T-cell (primary cell): ENCODE measurements around the gene SELE. TPM values are rescaled to one million over a fixed set of nuclear protein-coding genes. Genes with fewer than 3 reads are reported as not detected.
"Not testable (repeated sequence)": the region's sequence is repeated elsewhere in the genome, so short reads cannot be mapped to it uniquely, and the experiment has no call there.

Experiments
- ATAC-seq, 4 experiments: fragments of 200-7000 bp in 3 of 4; fragments of 150-1000 bp in 1 of 4; cut with Tn5 transposase; replicated peaks in 1 of 4; 1 replicate in 3 of 4; 2 replicates in 1 of 4; pipeline ENCODE4 v1.10.0; 2021; ENCODE audit warnings: moderate library complexity in 3 of 4, mild to moderate bottlenecking in 2 of 4, moderate number of reproducible peaks in 1 of 4
- CTCF ChIA-PET, 2 donors: fragments of 300-600 bp; sonication (Branson Sonifier 250); formaldehyde crosslinking; loops; one replicate each; lab custom pipeline; 2022; ENCODE audit warnings: antibody characterized with exemption in 2 of 2; lab: Charles Lee
- POLR2A ChIA-PET, 2 donors: fragments of 300-600 bp; sonication (Branson Sonifier 250); formaldehyde crosslinking; loops; one replicate each; lab custom pipeline; 2022; ENCODE audit warnings: antibody characterized with exemption in 2 of 2; lab: Charles Lee
- DNase-seq, 35 experiments: peaks; one replicate each; pipeline versions ENCODE4 v3.0.0 to v3.0.0-alpha.2; 2013 to 2023
- H3K27ac ChIP-seq: one replicate; pipeline ENCODE4 v1.5.1; 2013; ENCODE audit warnings: low read length
- H3K27me3 ChIP-seq, 2 experiments: replicated peaks in 1 of 2; 1 replicate in 1 of 2; 2 replicates in 1 of 2; pipeline versions ENCODE4 v1.6.1 to v1.7.0; 2013; ENCODE audit warnings: low read length in 1 of 2, mixed read lengths in 1 of 2; ENCODE audit not compliant: control insufficient read depth in 2 of 2, insufficient read depth in 2 of 2; ENCODE audit errors: extremely low read depth in 1 of 2
- H3K36me3 ChIP-seq, 2 donors: 1 replicate in 1 of 2; 2 replicates in 1 of 2; pipeline versions ENCODE4 v1.6.1 to v1.7.0; 2013; ENCODE audit warnings: low read length in 1 of 2; ENCODE audit not compliant: control insufficient read depth in 2 of 2, insufficient read depth in 1 of 2; ENCODE audit errors: extremely low read depth in 1 of 2
- H3K4me1 ChIP-seq, 2 experiments: 1 replicate in 1 of 2; 2 replicates in 1 of 2; pipeline versions ENCODE4 v1.6.1 to v1.7.0; 2013; ENCODE audit warnings: low read length in 2 of 2, mixed read lengths in 1 of 2; ENCODE audit not compliant: insufficient read depth in 2 of 2, control insufficient read depth in 1 of 2; ENCODE audit errors: extremely low read depth in 1 of 2
- H3K4me3 ChIP-seq, 2 donors: 1 replicate in 1 of 2; 2 replicates in 1 of 2; pipeline versions ENCODE4 v1.5.1 to v1.7.0; 2013; ENCODE audit warnings: mild to moderate bottlenecking in 2 of 2, low read length in 1 of 2, moderate library complexity in 1 of 2; ENCODE audit not compliant: control insufficient read depth in 1 of 2; ENCODE audit errors: extremely low read depth in 1 of 2
- H3K9me3 ChIP-seq: 2 replicates; pipeline ENCODE4 v1.7.0; 2013
- H3K27ac Mint-ChIP-seq, 2 donors: one replicate each; pipeline ENCODE4 v1.8.0; 2020 to 2021; ENCODE audit warnings: mild to moderate bottlenecking in 2 of 2, mixed read lengths in 2 of 2
- H3K27me3 Mint-ChIP-seq, 2 donors: one replicate each; pipeline ENCODE4 v1.8.0; 2021 to 2022; ENCODE audit warnings: mixed read lengths in 2 of 2
- H3K36me3 Mint-ChIP-seq: one replicate; pipeline ENCODE4 v1.8.0; 2021; ENCODE audit warnings: mixed read lengths
- H3K4me1 Mint-ChIP-seq, 3 donors: one replicate each; pipeline ENCODE4 v1.8.0; 2020 to 2022; ENCODE audit warnings: mixed read lengths in 3 of 3, mild to moderate bottlenecking in 1 of 3
- H3K4me3 Mint-ChIP-seq, 3 donors: one replicate each; pipeline ENCODE4 v1.8.0; 2020 to 2022; ENCODE audit warnings: mild to moderate bottlenecking in 3 of 3, mixed read lengths in 3 of 3, moderate library complexity in 3 of 3
- H3K9me3 Mint-ChIP-seq, 3 donors: one replicate each; pipeline ENCODE4 v1.8.0; 2020 to 2022; ENCODE audit warnings: mixed read lengths in 3 of 3
- WGBS: methylation state at CpG from one replicate; pipeline ENCODE4 v1.1.5; 2013; ENCODE audit warnings: missing lambda C conversion rate; ENCODE audit not compliant: insufficient coverage; 5-methylcytosine and 5-hydroxymethylcytosine counted together
- total RNA-seq, 35 experiments: library from RNA in 6 of 35; stranded (reverse) in 6 of 35; fragments of 120-200 nt in 1 of 35; gene quantifications; one replicate each; pipeline versions ENCODE4 v1.2.1 to v1.2.4 and lab custom pipeline; 2013 to 2026

Gene SELE
- total RNA-seq, 5 donors from 2014 or later (not counting 1 experiment from before 2014, with no cell fraction given), result not detected

DNA sequence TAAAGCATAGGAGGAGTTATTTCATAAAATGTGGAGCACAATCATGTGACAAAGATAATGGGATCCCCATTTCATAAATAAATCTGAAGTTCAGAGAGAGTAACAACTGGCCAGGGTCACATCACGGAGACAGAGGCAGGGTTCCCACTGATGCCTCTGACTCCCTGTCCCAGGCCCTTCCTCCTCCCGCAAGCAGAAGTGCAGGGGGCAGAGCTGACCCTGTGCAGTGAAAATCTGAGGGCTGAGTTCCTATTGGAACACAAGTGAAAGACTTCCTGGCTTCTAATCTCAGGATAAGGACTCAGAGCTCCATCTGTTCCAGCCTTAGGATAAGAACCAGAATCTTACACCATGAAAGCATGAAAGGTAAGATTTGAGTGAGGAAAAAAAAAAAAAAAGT is 44.5 kb downstream of the SELE start:
- no peak for ATAC-seq
- 92% methylated on average over 2 of the region's 2 CpGs for WGBS
- H3K27me3 ChIP-seq, result no peaks in the 10 kb centered on the region
- no peak overlapping the region for H3K4me3 Mint-ChIP-seq
- peaks cover 17% of the 10 kb centered on the region for H3K36me3 Mint-ChIP-seq
- H3K27me3 Mint-ChIP-seq, result no peaks in the 10 kb centered on the region
- no peaks in the 10 kb centered on the region for H3K9me3 ChIP-seq
- no peak overlapping the region for H3K4me3 ChIP-seq
- ChIA-PET POLR2A (interaction anchor here (0.6 to 1.0 kb wide), 3 partner anchors 88 to 729 kb away, joined by 3 to 4 read pairs (median 4); no protein-coding TSS in a partner anchor), CTCF (interaction anchor here (0.7 to 1.6 kb wide), 4 partner anchors 10 to 103 kb away, joined by 3 to 8 read pairs (median 3); partner anchors contain the start of gene F5 (in 1 of the 2))
- H3K27ac Mint-ChIP-seq, result no peak overlapping the region
- H3K36me3 ChIP-seq, result peaks cover 0 to 10% of the 10 kb centered on the region in 2 donors
- H3K9me3 Mint-ChIP-seq, result no peaks in the 10 kb centered on the region
- DNase-seq, result no peak
- H3K27ac ChIP-seq, result peak overlapping the region; percentile 85
- H3K4me1 ChIP-seq, result peaks cover 60 to 67% of the 10 kb centered on the region in 2 experiments
- H3K4me1 Mint-ChIP-seq, result peaks cover 0 to 61% (median 61%) of the 10 kb centered on the region in 3 donors

DNA sequence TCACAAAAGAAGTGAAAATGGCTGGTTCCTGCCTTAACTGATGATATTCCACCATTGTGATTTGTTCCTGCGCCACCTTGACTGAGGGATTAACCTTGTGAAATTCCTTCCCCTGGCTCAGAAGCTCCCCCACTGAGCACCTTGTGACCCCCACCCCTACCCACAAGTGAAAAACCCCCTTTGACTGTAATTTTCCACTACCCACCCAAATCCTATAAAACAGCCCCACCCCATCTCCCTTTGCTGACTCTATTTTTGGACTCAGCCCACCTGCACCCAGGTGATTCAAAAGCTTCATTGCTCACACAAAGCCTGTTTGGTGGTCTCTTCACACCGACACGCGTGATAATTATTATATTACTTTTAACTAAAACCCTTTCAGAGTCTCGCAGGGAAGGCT is 45.5 kb downstream of the SELE start:
- H3K9me3 Mint-ChIP-seq, POLR2A ChIA-PET, H3K4me3 ChIP-seq, H3K9me3 ChIP-seq, ATAC-seq, H3K27me3 ChIP-seq, H3K36me3 ChIP-seq, H3K4me3 Mint-ChIP-seq, H3K27ac Mint-ChIP-seq, DNase-seq, H3K27me3 Mint-ChIP-seq: not testable (repeated sequence)
- Histone ChIP-seq H3K4me1 (peaks cover 52 to 58% of the 10 kb centered on the region in 2 experiments), H3K27ac (peak overlapping the region; percentile 85)
- Mint-ChIP-seq H3K36me3 (peaks cover 17% of the 10 kb centered on the region), H3K4me1 (peaks cover 0 to 50% (median 50%) of the 10 kb centered on the region in 3 donors)
- 71% methylated on average over 1 of the region's 5 CpGs for WGBS
- CTCF ChIA-PET, result interaction anchor here in 1 of 2 donors (0.6 kb wide), 1 partner anchor 78 kb away, joined by 3 read pairs; no protein-coding TSS in a partner anchor

DNA sequence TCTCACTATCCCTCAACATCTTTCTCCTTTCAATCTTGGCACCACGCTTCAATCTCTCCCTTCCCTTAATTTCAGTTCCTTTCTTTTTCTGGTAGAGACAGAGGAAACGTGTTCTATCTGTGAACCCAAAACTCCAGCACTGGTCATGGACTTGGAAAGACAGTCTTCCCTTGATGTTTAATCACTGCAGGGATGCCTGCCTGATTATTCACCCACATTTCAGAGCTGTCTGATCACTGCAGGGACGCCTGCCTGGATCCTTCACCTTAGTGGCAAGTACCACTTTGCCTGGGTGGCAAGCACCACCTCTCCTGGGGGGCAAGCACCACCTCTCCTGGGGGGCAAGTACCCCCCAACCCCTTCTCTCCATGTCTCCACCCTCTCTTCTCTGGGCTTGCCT is 50.2 kb downstream of the SELE start:
- no peak overlapping the region for H3K27ac Mint-ChIP-seq
- peaks cover 31 to 36% of the 10 kb centered on the region in 2 experiments for H3K4me1 ChIP-seq
- ChIA-PET POLR2A (no interaction called here), CTCF (no interaction called here)
- no peaks in the 10 kb centered on the region for H3K36me3 ChIP-seq
- no peak for ATAC-seq
- H3K4me3 Mint-ChIP-seq, result no peak overlapping the region
- H3K27me3 ChIP-seq, result no peaks in the 10 kb centered on the region
- H3K27ac ChIP-seq, result peak overlapping the region; percentile 13
- H3K4me3 ChIP-seq, result peak overlapping the region in 1 of 2 donors; percentile 2
- peaks cover 38 to 41% (median 39%) of the 10 kb centered on the region in 3 donors for H3K4me1 Mint-ChIP-seq
- no peak for DNase-seq
- H3K9me3 Mint-ChIP-seq, result no peaks in the 10 kb centered on the region
- no peaks in the 10 kb centered on the region for H3K27me3 Mint-ChIP-seq
- no peaks in the 10 kb centered on the region for H3K9me3 ChIP-seq
- H3K36me3 Mint-ChIP-seq, result no peaks in the 10 kb centered on the region
- 87% methylated on average over 2 of the region's 3 CpGs for WGBS

DNA sequence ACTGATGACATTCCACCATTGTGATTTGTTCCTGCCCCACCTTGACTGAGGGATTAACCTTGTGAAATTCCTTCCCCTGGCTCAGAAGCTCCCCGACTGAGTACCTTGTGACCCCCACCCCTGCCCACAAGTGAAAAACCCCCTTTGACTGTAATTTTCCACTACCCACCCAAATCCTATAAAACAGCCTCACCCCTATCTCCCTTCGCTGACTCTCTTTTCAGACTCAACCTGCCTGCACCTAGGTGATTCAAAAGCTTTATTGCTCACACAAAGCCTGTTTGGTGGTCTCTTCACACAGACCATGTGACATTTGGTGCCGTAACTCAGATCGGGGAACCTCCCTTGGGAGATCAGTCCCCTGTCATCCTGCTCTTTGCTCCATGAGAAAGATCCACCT is 50.7 kb downstream of the SELE start:
- not testable (repeated sequence) for H3K27ac Mint-ChIP-seq
- CTCF ChIA-PET, result interaction anchor here in 1 of 2 donors (1.0 to 1.1 kb wide), 2 partner anchors 10 to 12 kb away, joined by 3 to 4 read pairs; no protein-coding TSS in a partner anchor

DNA sequence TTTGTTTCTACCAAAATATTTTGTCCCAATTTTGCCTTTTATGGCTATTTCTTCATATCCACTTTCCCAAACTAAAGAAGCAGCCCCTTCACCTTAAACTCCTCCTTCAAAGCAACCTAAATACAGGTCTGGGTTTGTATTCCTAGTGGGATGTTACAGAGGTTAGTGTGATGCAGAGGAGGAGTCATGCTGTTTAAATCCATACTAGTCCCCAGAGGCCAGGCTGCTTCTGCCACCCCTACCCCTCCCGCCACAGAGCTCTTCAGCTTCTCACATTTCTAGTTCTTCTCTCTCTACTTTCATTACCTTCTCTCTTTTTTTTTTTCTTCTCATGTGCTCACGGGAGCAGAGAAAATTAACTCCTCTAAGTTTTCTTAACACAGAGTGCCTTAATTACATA is 51.8 kb downstream of the SELE start:
- peaks cover 42 to 52% (median 46%) of the 10 kb centered on the region in 3 donors for H3K4me1 Mint-ChIP-seq
- Histone ChIP-seq H3K4me1 (peaks cover 26 to 28% of the 10 kb centered on the region in 2 experiments), H3K36me3 (no peaks in the 10 kb centered on the region), H3K27ac (no peak overlapping the region), H3K27me3 (no peaks in the 10 kb centered on the region), H3K4me3 (no peak overlapping the region), H3K9me3 (no peaks in the 10 kb centered on the region)
- H3K36me3 Mint-ChIP-seq, result no peaks in the 10 kb centered on the region
- no peaks in the 10 kb centered on the region for H3K9me3 Mint-ChIP-seq
- no CpG with 5 or more reads among the region's 2 CpGs for WGBS
- peak overlapping the region in 2 of 3 donors; percentile 40 to 43 for H3K4me3 Mint-ChIP-seq
- ChIA-PET CTCF (interaction anchor here (0.6 to 1.8 kb wide), 8 partner anchors 8 to 80 kb away, joined by 3 to 6 read pairs (median 4); no protein-coding TSS in a partner anchor), POLR2A (interaction anchor here (0.6 to 1.7 kb wide), 2 partner anchors 11 to 1627 kb away, joined by 4 to 16 read pairs; no protein-coding TSS in a partner anchor)
- no peak for ATAC-seq
- H3K27ac Mint-ChIP-seq, result peak overlapping the region; percentile 80 to 81
- H3K27me3 Mint-ChIP-seq, result no peaks in the 10 kb centered on the region
- DNase-seq, result no peak

More for the DNA sequence above, 50.7 kb downstream of the SELE start:
- not testable (repeated sequence) for ATAC-seq, H3K36me3 Mint-ChIP-seq, H3K9me3 Mint-ChIP-seq, DNase-seq, H3K27me3 ChIP-seq, H3K9me3 ChIP-seq, H3K27me3 Mint-ChIP-seq, H3K36me3 ChIP-seq, H3K4me3 Mint-ChIP-seq
- POLR2A ChIA-PET, result interaction anchor here in 1 of 2 donors (1.7 kb wide), 1 partner anchor 10 kb away, joined by 16 read pairs; no protein-coding TSS in a partner anchor
- H3K4me1 Mint-ChIP-seq, result peaks cover 34 to 42% (median 37%) of the 10 kb centered on the region in 3 donors
- Histone ChIP-seq H3K4me3 (peak overlapping the region in 1 of 2 donors; percentile 2), H3K27ac (peak overlapping the region; percentile 13), H3K4me1 (peaks cover 29 to 31% of the 10 kb centered on the region in 2 experiments)
- WGBS, result 82% methylated on average over 4 of the region's 4 CpGs

DNA sequence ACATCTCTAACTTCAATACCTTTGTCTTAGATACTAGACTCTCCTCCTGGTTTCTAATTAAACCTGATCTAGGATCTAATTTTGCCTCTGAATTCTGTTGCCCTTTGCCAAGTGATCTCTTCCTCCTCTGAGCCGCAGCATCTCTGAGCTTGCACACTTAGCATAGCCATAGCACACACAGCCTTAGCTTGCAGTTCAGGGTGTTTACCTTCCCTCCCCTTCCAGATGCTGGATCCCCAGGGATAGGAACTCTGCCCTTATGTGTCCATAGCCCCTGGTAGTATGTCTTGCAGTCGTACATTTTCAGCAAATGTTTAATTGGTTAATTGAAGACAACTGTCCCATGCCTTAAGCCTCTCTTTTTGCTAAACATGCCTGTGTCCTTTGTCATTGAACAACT is 52.7 kb downstream of the SELE start:
- H3K4me1 ChIP-seq, result peaks cover 31% of the 10 kb centered on the region in 2 experiments
- Mint-ChIP-seq H3K27me3 (no peaks in the 10 kb centered on the region), H3K27ac (peak overlapping the region; percentile 81 to 82), H3K36me3 (no peaks in the 10 kb centered on the region), H3K4me1 (peaks cover 51 to 61% (median 55%) of the 10 kb centered on the region in 3 donors), H3K9me3 (no peaks in the 10 kb centered on the region), H3K4me3 (peak overlapping the region; percentile 37 to 58 (median 41))
- no peak overlapping the region for H3K4me3 ChIP-seq
- ChIA-PET POLR2A (interaction anchor here (0.6 to 1.7 kb wide), 2 partner anchors 12 to 326 kb away, joined by 3 to 16 read pairs; no protein-coding TSS in a partner anchor), CTCF (interaction anchor here (1.0 to 1.8 kb wide), 8 partner anchors 9 to 95 kb away, joined by 3 to 6 read pairs (median 4); partner anchors contain the start of gene F5 (in 1 of the 2))
- no peaks in the 10 kb centered on the region for H3K9me3 ChIP-seq
- ATAC-seq, result peak in 3 of 4 experiments; percentile 20 to 29 (median 20)
- no peak overlapping the region for H3K27ac ChIP-seq
- no peaks in the 10 kb centered on the region for H3K27me3 ChIP-seq
- H3K36me3 ChIP-seq, result no peaks in the 10 kb centered on the region
- no peak for DNase-seq
- WGBS, result no CpG with 5 or more reads among the region's 2 CpGs
